NOMO-1 treated with dmso at 0.1 percent for 144 hours (cell line): Measurements from ENCODE around the gene SLCO4A1.

Experiments
- DNase-seq: peaks from one replicate; lab custom pipeline; 2025; ENCODE audit not compliant: unreplicated experiment; lab: John Stamatoyannopoulos, UW

SLCO4A1 gene

GRCh38 chr20:62636446-62636845 lies 5.9 kb upstream of the SLCO4A1 start:
- DNase-seq: no peak

- no peak for DNase-seq
These were observed 5.2 kb upstream of the SLCO4A1 start for GRCh38 chr20:62637110-62637509.

GRCh38 chr20:62637521-62638054 lies 4.7 kb upstream of the SLCO4A1 start:
- no peak for DNase-seq

- DNase-seq: no peak
These were observed 4.2 kb upstream of the SLCO4A1 start for GRCh38 chr20:62638055-62638570.

- DNase-seq: no peak
These were observed 3.5 kb upstream of the SLCO4A1 start for GRCh38 chr20:62638679-62639406.

- DNase-seq: no peak
These were observed 2.5 kb upstream of the SLCO4A1 start for GRCh38 chr20:62639765-62640164.

GRCh38 chr20:62640870-62641269 lies 1.4 kb upstream of the SLCO4A1 start:
- DNase-seq: no peak

GRCh38 chr20:62641321-62642050 lies 817 bp upstream of the SLCO4A1 start:
- no peak for DNase-seq

GRCh38 chr20:62642666-62643520 lies 590 bp downstream of the SLCO4A1 start:
- no peak for DNase-seq

GRCh38 chr20:62643521-62644043 lies 1.3 kb downstream of the SLCO4A1 start:
- no peak for DNase-seq

GRCh38 chr20:62644044-62644795 lies 1.9 kb downstream of the SLCO4A1 start:
- DNase-seq: no peak

- no peak for DNase-seq
These were observed 2.6 kb downstream of the SLCO4A1 start for GRCh38 chr20:62644802-62645496.

- DNase-seq: no peak
These were observed 3.3 kb downstream of the SLCO4A1 start for GRCh38 chr20:62645613-62646012.

GRCh38 chr20:62646851-62647520 lies 4.7 kb downstream of the SLCO4A1 start:
- DNase-seq: no peak

- DNase-seq: no peak
These were observed 5.4 kb downstream of the SLCO4A1 start for GRCh38 chr20:62647521-62648317.

GRCh38 chr20:62648318-62648995 lies 6.2 kb downstream of the SLCO4A1 start:
- no peak for DNase-seq

- DNase-seq: no peak
These were observed 6.8 kb downstream of the SLCO4A1 start for GRCh38 chr20:62649140-62649539.
